IPS-NIHi7 (cell line): ENCODE results near the gene RAB3GAP1.
"Not testable (repeated sequence)": the region's sequence is repeated elsewhere in the genome, so short reads cannot be mapped to it uniquely, and the experiment has no call there.

Source experiments
- DNase-seq: peaks from one replicate; pipeline ENCODE4 v3.0.0; 2012; ENCODE audit warnings: mixed read lengths; ENCODE audit errors: extremely low spot score

The RAB3GAP1 gene

DNA sequence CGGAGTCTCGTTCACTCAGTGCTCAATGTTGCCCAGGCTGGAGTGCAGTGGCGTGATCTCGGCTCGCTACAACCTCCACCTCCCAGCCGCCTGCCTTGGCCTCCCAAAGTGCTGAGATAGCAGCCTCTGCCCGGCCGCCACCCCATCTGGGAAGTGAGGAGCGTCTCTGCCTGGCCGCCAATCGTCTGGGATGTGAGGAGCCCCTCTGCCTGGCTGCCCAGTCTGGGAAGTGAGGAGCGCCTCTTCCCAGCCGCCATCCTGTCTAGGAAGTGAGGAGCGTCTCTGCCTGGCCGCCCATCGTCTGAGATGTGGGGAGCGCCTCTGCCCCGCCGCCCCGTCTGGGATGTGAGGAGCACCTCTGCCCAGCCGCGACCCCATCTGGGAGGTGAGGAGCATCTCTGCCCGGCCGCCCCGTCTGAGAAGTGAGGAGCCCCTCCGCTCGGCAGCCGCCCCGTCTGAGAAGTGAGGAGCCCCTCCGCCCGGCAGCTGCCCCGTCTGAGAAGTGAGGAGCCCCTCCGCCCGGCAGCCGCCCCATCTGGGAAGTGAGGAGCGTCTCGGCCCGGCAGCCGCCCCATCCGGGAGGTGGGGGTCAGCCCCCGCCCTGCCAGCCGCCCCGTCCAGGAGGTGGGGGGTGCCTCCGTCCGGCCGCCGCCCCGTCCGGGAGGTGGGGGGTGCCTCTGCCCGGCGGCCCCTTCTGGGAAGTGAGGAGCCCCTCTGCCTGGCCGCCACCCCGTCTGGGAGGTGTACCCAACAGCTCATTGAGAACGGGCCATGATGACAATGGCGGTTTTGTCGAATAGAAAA, 53.6 kb downstream of the RAB3GAP1 start:
- DNase-seq = not testable (repeated sequence)

DNA sequence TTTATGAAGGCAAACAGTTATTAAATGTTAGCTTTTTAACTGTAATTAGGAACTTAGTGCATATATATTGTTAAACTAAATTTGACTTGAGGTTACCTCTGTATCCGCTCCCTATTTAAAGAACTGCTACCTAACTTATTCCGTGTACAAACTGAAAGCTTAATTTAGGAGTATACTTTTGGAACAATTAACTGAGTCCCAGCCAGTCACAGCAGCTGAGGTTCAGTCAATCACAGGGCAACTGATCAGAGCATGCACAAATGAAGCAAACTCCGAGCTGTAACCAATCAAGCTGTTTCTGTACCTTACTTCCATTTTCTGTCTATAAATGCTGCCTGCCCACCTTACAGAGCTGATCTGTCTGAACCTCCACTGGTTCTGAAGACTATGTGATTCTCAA, 61.2 kb downstream of the RAB3GAP1 start:
- no peak for DNase-seq

DNA sequence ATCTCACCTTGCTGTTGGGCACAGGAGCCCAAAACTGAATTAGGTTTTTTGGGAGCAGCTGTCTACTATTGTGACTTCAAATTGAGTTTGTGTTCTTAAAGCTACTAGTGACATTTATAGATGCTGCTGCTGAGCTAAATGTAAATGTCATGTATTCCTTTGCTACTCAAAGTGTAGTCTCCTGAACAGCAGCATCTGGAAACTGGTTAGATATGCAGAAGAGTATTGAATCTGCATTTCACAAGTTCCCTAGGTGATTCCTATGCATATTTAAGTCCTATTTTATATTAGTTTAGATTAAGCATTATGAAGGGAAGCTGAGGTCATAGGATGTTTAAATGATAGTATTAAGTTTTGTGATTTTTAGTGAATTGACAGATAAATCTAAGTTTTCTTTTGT, 67.5 kb downstream of the RAB3GAP1 start:
- no peak for DNase-seq

DNA sequence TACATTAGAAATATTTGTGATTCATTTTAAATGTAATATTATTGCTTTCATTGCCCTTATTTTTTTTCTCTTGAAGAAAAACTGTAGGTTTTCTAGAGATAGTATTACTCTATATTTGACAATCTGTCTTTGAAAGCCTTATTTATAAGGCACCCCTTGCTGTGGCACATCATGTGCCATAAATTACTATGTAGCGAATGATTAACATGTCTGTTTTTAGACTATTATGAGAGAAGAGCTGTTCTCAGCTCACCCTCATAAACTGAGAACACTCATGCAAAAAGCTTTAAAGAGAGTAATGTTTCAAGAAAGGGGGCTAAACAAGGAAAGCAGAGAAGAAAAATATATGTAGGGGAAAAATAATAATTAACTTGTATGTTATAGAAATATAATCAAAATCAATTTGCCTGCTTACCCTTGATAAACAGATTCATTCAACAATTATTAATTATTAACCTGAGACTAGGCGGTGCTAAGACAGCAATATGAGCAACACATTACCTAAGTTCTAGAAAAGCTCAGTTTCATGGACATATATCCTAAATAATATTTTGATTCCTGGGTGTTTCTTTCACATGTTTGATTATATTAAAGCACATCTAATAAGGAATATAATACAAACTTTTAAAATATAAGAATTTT, 69.0 kb downstream of the RAB3GAP1 start:
- no peak for DNase-seq

DNA sequence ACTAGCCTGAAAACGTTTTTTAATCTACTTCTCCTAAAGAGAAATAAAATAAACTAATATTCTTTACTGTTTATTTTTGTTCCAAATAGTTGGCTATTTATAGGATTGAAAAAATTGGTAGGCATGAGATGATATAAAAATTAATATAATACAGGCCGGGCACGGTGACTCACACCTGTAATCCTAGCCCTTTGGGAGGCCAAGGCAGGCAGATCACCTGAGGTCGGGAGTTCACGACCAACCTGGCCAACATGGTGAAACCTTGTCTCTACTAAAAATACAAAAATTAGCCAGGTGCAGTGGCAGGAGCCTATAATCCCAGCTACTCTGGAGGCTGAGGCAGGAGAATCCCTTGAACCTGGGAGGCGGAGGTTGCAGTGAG, 69.6 kb downstream of the RAB3GAP1 start:
- DNase-seq = not testable (repeated sequence)

DNA sequence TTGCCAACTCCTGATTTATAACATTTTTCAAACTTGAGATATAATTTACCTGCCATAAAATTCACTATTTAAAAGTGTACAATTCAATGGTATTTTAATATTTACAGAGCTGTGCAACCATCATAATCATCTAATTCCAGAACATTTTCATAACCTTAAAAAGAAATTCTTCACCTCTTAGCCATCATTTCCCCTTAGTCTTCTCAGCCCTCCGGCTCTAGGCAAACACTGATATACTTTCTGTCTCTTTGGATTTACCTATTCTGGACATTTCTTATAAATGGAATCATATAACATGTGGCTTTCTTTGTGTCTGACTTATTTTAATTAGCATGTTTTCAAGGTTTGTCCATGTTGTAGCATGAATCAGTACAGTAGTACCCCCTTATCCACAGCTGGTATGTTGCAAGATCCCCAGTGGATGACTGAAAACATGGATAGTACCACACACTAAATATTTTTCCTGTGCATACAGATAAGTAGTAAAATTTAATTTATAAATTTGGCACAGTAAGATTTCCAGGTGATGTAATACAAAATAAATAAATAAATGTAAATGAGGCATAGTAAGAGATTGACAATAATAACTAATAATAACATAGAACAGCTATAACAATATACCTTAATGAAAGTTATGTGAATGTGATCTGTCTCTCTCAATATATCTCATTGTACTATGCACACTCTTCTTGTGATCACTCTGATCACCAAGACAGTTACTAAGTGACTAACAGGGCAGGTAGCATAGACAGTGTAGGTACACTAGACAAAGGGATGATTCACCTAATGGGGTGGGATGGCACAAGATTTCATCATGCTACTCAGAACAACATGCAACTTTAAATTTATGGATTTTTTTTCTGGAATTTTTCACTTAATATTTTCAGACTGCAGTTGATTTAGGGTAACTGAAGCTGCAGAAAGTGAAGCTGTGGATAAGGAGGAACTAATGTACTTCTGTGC, 73.1 kb downstream of the RAB3GAP1 start:
- DNase-seq = no peak

DNA sequence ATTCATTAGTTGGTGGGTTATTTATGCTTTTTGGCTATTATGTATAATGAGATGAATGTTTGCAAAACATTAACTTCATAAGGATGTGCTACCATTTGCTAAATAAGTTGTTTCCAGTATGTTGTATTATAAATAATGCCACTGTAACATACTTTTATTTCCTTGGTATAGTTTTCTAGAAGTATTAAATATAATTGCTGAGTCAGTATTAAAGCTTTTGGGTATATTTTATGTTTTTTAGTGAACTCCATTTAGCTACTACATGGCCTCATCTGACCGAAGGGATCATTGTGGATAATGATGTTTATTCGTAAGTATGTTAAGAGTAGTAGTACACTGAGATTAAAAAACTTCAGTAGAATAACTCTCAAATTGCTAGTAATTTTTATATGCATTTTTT, 73.8 kb downstream of the RAB3GAP1 start:
- DNase-seq = no peak

DNA sequence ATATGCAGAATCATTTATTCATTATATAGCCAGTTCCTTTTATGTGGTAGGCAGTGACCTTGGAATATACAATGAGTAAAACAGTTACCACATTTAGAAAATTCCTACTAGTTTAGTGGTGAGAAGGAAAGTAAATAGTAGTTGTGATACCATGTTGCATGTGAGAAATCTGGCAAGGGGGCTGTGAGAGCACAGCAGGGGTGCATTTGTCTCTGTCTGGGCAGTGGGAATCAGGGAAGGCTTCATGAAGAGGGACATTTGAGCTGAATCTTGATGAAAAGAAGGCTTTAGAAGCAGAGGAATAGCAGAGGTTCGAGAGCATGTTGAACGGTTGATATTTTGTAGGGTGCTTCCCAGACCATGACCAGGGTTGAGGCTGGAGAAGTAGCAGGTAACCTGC, 78.7 kb downstream of the RAB3GAP1 start:
- peak; percentile 13 for DNase-seq

DNA sequence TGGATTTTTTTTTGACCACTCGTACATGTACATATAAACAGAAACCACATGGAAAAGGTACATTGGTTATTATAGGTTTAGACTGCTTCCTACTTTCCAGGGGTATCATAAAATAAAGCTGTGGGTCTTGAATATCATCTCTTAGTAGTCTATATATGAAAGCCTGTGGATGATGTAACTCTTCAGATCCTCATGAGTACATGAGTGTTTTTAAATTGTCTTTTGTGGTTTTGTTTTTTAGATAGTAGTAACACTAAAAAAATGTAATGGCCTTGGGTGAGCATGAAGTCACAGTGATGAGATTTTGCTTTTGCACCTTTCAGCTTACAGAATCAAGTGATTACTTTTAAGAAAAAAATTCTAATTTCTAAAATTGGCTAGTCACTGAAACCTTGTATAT, 80.2 kb downstream of the RAB3GAP1 start:
- DNase-seq = no peak

DNA sequence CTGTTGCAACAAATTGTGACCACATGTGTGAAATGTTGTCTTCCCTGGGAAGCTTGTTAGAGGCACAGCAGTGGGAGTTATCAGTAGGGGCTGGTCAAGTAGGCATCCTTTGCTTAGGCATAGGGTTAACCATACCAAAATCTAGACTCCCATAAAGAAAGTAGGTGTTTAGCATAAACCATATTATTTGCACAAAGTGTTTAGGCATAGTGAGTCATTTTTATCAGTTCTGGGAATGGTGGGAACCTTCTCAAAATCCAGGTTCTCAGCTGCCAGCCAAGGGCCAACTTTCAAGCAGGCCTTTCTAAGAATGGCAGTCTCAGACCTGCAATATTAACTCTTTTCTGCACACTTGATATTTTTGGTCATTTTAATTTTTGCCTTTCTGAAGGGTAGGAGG, 88.5 kb downstream of the RAB3GAP1 start:
- no peak for DNase-seq

DNA sequence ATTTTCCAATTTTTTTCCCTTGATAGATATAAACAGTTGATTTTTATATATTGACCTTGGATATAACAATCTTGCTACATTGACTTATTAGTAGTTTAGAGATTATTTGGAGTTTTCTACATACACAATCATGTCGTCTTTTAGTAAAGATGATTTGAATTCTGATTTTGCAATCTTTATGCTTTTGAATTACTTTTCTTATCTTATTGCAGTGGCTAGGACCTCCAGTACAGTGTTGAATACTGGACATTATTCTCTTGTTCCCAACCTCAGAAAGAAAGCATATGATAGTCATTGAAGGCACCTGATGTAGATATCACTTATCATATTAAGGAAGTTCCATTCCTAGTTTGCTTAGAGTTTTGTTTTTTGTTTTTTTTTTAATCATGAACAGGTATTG, 90.2 kb downstream of the RAB3GAP1 start:
- DNase-seq = no peak

DNA sequence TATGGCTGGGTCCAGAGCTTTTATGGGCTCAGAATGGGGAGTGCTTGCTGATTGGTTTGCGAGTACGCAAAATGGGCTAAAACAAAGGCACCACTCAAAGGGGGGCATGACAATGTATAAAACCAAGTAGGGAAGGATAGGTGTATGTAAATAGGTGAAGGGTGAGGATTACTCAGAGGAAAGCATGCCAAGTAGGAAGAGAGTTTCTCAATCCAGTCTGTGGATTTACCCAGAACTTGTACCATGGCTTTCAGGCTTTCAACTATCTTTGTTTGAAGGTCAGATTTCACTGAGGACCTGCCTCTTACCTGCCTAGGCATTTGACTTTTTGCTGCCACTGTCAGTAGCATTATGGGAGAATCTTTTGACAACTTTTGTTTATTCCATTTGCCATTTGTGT, 92.3 kb downstream of the RAB3GAP1 start:
- no peak for DNase-seq

DNA sequence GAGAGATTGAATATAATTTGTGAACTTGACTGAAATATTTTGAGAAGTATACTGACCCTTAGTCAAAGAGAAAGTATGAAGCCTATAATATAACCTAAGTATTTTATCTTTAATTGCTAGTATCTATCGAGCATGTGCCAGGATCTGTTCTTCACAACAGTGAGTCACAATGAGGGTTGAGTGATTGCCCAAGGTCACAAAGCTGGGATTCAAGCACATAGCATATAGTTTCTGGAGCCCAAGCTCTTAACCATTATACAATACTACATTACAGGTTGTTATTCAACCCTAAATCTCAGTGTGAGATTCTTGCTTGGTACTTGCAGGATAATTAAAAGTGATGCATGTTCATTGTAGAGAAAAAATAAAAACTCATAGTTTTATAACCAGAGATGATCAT, 97.2 kb downstream of the RAB3GAP1 start:
- DNase-seq = no peak

DNA sequence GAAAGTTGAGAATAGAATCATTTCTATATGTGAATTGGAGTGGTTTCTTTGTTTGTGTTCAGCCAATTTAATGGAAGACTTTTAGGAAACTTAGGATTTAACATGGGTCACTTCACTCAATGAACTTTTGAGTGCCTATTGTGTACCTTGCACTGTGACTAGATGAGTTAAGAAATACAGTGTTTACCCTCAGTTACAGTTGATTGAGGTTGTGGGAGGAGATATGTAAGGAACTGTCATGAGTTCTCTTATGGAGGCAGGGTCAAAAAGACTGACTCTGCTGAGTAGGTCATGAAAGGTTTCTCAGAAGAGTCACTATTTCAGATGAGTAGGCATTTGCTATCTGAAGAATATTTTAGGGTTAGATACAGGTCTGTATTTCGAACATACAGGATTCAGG, 98.6 kb downstream of the RAB3GAP1 start:
- no peak for DNase-seq

DNA sequence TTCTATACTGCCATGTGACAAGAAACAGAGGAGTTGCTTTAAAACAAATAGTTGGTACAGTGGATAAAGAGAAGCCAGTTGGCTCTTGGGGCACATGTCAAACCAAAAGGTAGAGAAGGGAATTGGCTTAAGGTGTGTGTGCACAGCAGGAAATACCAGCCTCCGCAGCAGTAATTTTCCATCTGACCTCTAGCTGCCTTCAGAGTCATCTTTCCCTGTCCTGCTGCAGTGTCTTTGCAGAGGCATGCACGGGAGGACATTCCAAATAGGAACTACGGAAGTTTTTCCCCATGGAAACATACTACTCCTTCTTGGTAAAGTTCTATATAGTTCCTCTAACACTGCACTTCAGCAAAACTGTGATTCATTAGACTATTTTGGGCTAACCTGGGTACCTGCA, 99.5 kb downstream of the RAB3GAP1 start:
- no peak for DNase-seq

DNA sequence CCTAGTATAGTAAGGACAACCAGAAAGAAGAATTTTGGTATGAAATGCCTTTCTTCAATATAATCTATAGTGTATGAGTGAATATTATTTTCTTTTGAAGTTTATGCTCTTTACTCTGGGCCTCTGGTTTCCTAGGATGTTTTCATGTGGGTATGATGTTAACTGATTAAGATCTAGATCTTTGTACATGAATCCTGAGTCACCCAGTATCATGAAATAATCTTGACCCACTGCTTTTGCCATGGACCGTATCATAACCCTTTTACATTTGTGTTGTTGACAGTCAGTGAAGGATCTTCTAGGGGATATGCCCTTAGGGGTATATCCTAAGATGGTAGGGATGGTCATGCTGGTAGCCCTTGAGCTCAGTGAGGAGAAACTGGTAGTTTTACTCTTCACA, 100.3 kb downstream of the RAB3GAP1 start:
- no peak for DNase-seq

DNA sequence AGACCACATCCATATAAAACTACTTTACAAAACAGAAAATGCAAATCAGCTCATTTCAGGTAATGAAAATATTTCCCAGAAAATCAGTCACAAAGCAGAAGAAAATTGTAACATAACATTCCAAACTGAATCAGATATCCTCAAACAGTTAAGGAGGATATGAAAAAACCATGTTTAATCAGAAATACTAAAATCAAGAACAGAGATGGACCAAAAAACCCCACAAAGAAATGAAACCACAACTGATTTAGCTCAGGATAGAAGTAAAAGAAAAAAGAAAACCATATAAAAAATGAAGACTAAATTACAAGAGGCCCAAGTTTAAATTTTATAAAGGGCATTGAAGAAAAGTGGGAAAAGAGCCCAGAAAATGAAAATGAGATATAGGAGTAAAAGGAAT, 102.9 kb downstream of the RAB3GAP1 start:
- DNase-seq = no peak

DNA sequence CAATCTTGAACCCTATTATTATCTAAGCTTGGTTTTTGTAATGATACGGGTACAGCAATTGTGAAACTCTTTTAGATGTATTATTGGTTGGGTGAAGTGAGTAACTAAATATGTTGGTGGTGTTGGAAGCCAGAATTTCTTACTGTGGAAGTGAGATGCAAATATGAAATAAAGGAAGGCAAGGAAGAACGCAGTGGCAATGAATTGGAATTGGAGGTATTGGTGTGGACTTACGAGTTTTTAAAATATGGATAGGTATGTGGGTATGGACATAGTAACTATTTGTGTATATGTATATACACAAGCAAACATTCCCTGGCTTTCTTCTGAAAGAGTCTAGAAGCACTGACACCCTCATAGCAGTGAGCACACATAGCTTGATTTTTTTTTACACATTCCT, 105.8 kb downstream of the RAB3GAP1 start:
- DNase-seq = no peak

DNA sequence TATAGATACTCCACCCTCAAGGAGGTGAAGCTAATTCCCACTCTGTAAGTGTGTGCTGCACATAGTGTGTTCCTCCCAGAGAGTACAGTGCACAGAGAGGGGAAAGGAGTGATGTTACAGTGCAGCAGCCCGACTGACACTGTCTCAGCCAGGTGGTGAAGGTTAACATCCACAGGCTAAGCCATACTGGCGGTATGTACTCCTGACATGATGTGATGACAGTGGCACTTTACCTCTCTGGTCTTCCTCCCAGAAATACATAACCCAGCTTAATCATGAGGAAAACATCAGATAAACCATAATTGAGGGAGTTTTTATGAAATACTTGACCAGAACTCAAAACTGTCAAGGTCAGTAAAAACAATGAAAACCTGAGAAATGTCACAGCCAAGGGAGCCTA, 107.1 kb downstream of the RAB3GAP1 start:
- no peak for DNase-seq

DNA sequence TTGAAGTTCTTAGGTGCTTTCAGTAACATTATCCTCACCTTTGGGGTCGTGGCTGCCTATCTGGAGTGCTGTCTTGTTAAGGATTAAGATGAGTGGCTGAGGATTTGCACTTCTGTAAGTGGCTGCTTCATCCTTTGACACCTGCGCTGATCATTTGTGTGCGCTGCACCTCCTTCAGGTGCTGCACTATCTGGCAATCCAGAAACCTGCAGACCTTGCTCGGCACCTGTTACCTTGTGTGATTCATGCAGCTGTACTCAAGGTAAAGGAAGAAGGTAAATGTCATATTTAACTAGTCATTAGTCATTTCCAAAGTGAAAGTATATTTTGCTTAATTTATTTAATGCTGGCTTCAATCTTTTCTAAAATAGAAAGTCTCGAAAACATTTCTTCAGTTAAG, 110.3 kb downstream of the RAB3GAP1 start:
- no peak for DNase-seq

DNA sequence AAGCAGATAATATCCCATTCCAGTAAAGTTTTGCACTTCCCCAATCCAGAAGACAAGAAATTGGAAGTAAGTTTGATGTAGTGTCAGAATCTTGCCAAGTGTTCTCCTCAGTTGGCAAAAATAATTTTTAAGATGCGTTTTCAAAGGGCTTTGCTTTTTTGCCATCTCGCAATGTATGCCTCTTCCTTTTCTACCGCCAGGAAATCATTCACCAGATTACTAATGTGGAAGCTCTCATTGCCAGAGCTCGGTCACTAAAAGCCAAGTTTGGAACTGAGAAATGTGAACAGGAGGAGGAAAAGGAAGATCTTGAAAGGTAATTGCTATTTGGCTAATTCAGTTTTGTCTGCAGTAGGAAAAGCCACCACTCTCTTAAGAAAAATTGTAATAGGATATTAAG, 110.7 kb downstream of the RAB3GAP1 start:
- DNase-seq = no peak

DNA sequence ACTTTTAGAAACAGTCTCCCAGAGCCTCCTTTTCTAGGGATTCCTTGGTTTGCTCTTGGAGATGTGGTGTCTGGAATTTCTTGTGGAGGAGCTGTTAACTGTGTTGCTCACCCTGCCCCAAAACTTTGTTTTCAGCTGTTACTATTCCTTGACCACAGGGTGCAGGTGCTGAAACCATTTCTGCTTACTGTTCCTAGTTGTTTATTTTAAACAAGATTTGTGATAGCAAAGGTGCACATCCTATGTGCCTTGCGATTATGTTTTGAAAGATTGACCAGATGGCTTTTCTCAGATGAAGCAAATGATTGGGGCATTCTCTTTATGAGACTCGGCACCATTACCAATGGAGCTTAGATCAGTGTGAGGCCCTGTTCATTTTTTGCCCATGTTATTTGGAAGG, 111.2 kb downstream of the RAB3GAP1 start:
- DNase-seq = no peak

DNA sequence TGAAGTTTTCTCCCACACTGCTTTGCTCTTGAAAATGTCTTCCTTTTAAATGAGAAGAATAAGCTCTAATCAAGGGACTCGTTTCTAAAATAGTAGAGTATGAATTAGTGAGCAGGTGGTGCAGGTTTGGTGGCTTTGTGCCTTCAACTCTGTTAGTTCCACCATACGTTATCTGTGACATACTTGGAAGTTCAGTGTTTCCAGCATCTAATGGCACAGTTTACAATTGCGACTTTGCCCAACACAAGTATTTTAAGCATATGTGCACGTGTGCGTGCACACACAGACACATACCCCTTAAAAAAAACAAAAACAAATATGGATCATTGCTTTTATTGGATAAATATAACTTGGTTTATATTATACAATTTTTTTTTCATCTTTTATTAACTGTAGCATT, 111.8 kb downstream of the RAB3GAP1 start:
- DNase-seq = no peak
